ENCODE data around the gene BCL7C.

DNA sequence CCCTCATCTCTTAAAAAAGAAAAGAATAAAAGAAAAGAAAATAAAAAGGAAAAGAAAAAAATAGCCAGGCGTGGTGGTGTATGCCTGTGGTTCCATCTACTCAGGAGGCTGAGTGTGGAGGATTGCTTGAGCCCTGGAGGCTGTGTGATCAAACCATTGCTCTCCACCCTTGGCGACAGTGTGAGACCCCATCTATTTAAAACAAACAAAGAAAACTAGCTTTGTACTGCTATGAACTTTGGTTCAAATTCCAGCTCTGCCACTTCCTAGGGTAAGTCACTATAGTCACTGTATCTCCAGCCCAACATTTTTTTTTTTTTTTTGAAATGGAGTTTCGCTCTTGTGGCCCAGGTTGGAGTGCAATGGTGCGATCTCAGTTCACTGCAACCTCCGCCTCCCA lies 6.7 kb upstream of the BCL7C start:
- no peak for TF ChIP-seq CTCF (IDR thresholded peaks at IDR 0.05)
- TF ChIP-seq ZFX (IDR thresholded peaks at IDR 0.05; ENCODE audit: borderline replicate concordance): no peak

Data from 22Rv1 (cell line).